Activated CD4-positive, alpha-beta T cell treated with anti-CD3 and anti-CD28 coated beads, Interleukin-2, amount 50 U/mL, for 4 hours (primary cell): Measurements from ENCODE around the gene MLXIP.
"Not testable (repeated sequence)": the region's sequence is repeated elsewhere in the genome, so short reads cannot be mapped to it uniquely, and the experiment has no call there.

Experiments used
- DNase-seq, 2 experiments: peaks; one replicate each; pipeline ENCODE4 v3.0.0-alpha.2; 2020

The MLXIP gene

DNA sequence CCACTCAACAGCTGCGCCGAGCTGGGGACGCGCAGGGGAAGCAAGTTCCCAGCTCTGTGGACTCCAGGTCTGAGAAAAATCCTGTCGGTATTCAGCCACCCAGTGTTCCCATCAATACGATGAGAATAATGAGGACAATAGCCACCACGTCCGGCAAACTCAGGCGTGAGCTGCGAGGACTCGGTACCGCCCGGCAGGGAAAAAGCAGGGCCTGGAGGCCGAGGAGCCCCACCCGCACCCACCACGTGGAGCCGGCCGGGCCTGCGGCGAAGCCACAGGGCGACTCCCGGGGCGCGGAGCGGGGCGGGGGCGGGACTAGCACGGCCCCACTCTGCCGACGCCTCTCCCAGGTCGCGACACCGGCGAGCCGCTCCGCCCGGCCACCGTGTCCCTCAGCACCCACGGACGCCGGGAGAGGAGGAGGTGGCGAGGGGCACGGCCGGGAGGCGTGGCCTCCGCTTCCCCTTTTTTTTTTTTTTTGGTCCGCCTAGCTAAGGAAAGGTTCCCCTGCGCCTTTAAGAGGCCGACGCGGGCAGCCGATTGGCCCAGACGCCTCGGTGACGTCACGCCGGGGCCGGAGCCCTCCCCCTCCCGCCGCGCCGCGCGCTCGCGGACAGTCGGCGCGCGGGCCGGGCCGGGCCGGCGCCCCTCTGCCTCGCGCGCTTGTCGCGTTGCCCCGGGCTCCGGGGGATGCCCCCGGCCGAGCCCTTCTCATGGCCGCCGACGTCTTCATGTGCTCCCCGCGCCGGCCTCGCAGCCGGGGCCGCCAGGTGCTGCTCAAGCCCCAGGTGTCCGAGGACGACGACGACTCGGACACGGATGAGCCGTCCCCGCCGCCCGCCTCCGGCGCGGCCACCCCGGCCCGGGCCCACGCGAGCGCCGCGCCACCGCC, at the start of gene MLXIP:
MLXIP (plus strand) TSS at position 616 of the 892 bp plus-strand sequence; CDS start at position 714, 98 bp downstream.
- DNase-seq: peak; percentile 83 to 85

DNA sequence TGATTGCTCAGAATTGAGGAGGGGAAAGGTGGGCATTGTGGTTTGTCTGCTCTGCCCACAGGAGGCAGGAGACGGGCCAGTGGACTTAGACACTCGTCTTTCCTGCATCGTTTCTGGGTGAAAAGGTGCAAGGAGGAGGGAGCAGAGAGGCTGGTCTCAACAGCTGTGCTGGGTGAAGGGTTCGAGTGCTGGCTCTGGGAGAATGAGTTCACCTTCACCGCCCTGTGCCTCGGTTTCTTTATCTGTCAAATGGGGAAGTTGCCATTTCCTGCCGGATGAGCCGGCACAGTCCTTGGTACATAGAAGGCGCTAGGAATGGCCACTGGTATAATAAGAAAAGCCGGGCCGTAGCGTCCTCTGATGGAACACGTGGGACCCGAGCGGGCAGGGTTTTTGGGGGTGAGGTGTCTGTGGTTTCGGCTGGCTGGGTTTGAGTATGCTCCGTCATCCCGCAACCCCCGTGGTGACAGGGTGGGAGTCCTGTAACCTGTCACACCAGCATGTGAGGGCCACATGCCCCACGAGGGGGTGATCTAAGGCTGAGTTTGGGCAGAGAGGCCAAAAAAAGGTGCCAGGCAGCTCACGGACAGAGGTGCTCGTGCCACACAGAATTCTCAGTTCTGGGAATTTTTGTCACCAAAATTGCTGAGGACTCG, 49.5 kb upstream of the MLXIP start:
- DNase-seq: no peak

DNA sequence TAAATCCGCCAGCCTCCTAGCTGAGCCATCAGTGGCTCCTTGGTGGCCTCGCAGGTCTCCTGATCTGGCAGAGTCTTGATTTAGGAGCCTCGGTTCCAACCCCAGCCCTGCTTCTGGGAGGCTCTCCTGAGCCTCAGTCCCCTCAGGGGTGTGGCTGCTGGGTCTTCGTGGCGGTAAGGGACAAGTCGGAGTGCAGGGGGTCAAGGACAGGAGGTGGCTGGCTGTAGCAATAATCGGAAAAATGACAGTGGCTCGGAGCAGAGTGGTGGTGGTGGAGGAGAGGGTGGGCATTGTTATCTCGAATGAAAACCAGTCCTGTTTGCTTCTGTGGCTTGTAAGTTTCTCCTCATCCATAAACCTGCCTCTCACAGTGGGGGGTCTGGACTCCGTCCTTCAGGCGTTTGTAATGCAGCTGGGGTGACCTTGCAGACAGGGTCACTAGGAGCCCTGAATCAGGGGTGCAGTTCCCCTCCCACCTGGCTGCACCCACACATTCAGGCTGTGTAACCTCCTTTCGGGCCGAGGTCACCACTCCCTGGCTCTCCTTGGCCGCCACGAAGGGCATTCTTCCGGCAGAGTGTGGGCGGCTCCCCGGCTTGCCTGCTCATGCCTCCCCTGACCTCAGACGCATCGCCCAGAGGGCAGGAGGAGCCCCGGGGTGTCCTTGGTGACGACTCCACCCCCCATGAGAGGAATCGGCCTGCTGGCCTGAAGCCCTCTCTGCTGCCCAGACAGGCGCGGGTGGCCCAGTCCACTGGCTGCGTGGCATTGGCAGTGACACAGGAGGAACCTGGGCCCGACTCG, 48.7 kb upstream of the MLXIP start:
- DNase-seq: no peak

- no peak for DNase-seq
Observed at GRCh38 chr12:122030424-122031035, 48.0 kb upstream of the MLXIP start.

- peak; percentile 34 to 55 for DNase-seq
Observed at GRCh38 chr12:122031342-122032216, 47.0 kb upstream of the MLXIP start.

GRCh38 chr12:122032580-122032979, 46.0 kb upstream of the MLXIP start:
- no peak for DNase-seq

DNA sequence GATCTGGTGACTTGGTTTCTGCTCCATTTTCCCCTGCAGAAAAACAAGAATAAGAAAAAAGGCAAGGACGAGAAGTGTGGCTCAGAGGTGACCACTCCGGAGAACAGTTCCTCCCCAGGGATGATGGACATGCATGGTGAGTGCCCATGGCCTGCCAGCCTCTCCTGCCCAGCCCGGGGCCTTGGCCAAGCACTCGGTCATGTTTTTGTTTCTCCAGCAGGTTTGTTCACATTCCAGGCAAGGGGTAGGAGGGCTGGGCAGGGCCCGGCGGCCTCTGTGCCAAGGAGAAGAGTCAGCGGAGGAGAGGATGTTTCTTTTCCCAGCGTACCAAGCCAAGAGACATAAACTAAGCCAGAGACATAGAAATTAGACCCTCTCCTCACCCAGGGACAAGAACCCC, 43.3 kb upstream of the MLXIP start:
- no peak for DNase-seq

GRCh38 chr12:122036153-122036552, 42.4 kb upstream of the MLXIP start:
- no peak for DNase-seq

DNA sequence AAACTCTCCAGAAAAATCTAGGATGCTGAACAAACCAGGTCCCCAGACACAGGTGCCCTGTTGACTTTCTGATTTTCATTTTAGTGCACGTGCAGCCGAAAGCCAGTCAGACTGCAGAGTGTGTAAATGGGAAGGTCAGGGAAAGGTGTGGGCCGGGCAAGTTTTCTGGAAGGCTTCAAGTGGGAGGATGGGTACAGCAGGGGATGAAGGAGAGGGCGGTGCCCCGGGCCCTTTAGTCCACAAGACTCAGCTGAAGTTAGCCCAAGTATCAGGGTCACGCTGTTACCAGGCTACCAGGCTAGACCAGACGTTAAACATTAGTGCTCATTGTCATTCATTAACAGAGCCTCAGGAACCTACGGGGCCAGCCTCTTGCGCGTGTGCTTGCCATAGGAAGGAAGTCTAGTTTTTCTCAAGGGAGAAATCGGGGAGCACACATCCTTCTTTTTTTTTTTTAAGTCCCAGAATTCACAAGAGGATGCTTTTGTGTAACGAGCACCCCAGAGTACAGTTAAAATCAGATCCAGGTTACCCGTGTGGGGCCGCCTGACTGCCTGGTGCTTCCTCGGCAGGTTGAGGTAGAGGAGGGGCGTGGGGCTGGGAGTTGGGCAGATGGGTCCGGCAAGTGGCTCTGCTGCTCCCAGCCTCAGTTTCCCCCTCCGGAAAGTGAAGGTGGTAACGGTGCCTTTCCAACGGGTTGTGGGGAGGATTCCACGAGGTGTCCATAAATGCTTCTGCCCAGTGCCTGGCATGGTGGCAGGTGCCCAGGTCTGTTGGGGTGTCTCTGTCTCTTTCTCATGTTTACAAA, 37.8 kb upstream of the MLXIP start:
- no peak for DNase-seq

GRCh38 chr12:122041458-122041857, 37.1 kb upstream of the MLXIP start:
- DNase-seq: not testable (repeated sequence)

GRCh38 chr12:122042910-122043309, 35.6 kb upstream of the MLXIP start:
- no peak for DNase-seq

- no peak for DNase-seq
Observed at GRCh38 chr12:122043476-122043875, 35.1 kb upstream of the MLXIP start.

DNA sequence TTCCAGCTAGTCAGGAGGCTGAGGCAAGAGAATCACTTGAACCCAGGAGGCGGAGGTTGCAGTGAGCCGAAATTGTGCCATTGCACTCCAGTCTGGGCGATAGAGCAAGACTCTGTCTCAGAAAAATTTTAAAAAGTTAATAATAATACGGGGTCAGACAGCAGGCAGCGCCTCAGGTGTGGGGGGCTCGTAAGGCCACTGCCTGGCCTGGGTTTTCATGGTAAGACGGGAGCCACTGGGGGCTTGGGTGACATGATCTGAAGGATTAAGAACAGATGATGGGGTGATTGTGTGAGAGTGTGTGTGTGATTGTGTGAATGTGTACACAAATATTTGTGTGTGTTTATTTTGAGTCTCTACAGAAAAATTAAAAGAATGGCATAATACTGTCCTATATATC, 33.3 kb upstream of the MLXIP start:
- DNase-seq: no peak

- DNase-seq: no peak
Observed at GRCh38 chr12:122046145-122046544, 32.4 kb upstream of the MLXIP start.

DNA sequence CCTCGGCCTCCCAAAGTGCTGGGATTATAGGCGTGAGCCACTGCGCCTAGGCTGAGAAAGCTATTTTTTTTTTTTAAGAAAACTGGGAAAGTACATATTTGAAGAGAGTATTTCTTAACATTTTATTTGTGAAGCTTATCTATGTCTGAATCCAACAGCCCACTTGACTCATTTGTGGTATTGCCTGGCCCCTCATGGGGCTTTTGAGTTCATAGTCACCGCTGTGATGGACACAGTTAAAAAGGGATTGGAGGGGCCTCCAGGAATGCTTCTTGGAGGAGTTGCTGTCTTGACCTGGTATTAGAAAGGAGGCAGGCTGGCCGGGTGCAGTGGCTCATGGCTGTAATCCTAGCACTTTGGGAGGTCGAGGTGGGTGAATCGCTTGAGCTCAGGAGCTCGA, 30.4 kb upstream of the MLXIP start:
- no peak for DNase-seq

DNA sequence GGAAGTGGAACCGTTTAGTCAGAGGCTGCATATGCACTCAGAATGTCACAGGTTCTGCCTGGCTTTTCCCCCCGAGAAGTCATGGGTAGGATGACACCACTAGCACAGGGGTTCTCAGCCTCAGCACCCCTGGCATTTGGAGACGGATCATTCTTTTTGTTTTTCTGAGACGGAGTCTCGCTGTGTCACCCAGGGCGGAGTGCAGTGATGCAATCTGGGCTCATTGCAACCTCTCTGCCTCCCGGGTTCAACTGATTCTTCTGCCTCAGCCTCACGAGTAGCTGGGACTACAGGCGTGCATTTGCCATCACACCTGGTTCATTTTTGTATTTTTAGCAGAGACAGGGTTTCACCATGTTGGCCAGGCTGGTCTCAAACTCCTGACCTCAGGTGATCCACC, 28.7 kb upstream of the MLXIP start:
- no peak for DNase-seq

DNA sequence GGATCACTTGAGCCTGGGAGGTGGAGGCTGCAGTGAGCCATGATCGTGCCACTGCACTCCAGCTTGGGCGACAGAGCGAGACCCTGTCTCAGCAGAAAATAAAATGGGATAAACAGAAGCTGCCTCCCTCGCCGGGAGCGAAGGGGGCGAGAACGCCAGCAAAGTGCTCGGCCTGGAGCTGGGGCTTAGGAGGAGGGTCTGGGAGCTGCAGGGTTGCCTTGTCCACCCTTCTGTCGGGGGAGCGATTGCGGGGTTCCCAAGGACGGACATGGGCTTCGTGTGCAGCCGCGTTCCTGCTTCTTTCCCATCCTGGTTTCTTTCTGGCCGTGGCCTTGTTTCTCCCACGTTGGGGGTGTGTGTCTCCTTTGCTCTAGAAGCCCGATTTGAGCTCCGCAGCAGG, 27.9 kb upstream of the MLXIP start:
- no peak for DNase-seq

DNA sequence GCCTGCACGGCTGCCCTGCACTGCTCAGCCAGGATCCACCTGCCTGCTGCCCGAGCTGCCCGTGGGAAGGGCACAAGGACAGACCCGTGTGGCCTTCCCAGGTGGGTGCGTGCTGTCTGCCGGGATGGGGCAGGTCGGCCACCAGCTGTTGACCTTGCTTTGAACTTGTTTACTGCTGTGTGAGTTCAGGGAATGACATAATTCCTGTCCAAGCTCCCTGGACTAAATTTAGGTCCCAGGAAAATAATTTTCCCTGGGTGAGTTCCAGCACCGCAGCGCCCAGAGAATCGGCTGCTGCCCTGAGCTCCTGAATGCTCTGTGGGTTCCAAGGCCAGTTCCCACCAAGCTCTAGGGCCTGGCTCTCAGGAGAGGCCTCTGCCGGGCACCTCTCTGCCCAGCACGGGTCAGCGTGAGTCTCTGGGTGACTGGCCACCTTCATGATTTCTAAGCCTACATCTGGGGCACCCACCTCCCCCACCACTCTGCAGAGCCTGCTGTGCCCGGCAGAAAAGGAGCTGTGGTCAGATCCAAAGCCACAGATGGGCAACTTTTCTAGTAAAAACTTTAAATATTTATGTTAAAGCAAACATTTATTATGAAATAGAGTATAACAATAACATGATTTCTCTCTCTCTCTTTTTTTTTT, 27.2 kb upstream of the MLXIP start:
- DNase-seq: no peak

GRCh38 chr12:122052285-122052684, 26.3 kb upstream of the MLXIP start:
- DNase-seq: no peak

GRCh38 chr12:122054842-122055520, 23.6 kb upstream of the MLXIP start:
- no peak for DNase-seq
